Thyroid gland (tissue), 4 donors: ENCODE results near the gene CSF3R. TPM values are rescaled to one million over a fixed set of nuclear protein-coding genes. Genes with fewer than 3 reads are reported as not detected.
"Not testable (repeated sequence)": the region's sequence is repeated elsewhere in the genome, so short reads cannot be mapped to it uniquely, and the experiment has no call there.

Experiments
- DNase-seq, 2 donors: peaks; one replicate each; pipeline ENCODE4 v3.0.0-alpha.2; 2019
- H3K27ac ChIP-seq, 3 donors: fragments of 200-600 bp; sonication (generic); 1 replicate in 2 of 3; 2 replicates in 1 of 3; pipeline ENCODE4 v1.5.1; 2016 to 2019; ENCODE audit warnings: mild to moderate bottlenecking in 1 of 3, moderate library complexity in 1 of 3
- H3K27me3 ChIP-seq: fragments of 200-600 bp; sonication (generic); one replicate; pipeline ENCODE4 v1.5.1; 2019
- H3K36me3 ChIP-seq, 2 donors: fragments of 200-600 bp; sonication (generic); one replicate each; pipeline ENCODE4 v1.5.1; 2016 to 2019
- H3K4me1 ChIP-seq, 2 donors: fragments of 200-600 bp; sonication (generic); one replicate each; pipeline ENCODE4 v1.5.1; 2017 to 2019
- H3K4me3 ChIP-seq, 3 donors: fragments of 200-600 bp; sonication (generic); replicated peaks in 1 of 3; 1 replicate in 2 of 3; 2 replicates in 1 of 3; pipeline ENCODE4 v1.5.1; 2016; ENCODE audit warnings: mild to moderate bottlenecking in 1 of 3
- H3K9me3 ChIP-seq: fragments of 200-600 bp; sonication (generic); one replicate; pipeline ENCODE4 v1.5.1; 2017
- POLR2A ChIP-seq, 2 donors: fragments of 450-650 bp; IDR thresholded peaks; one replicate each; pipeline ENCODE4 v1.6.1; 2017; ENCODE audit warnings: antibody characterized with exemption in 2 of 2, mild to moderate bottlenecking in 2 of 2, moderate library complexity in 1 of 2
- WGBS, 2 donors: methylation state at CpG; one replicate each; pipeline ENCODE4 v1.1.5; 2017; 5-methylcytosine and 5-hydroxymethylcytosine counted together
- intact Hi-C: fragments of 100-400 bp; cut with DNase I; formaldehyde crosslinking; loops from one replicate; pipeline ENCODE4 v1.15.1; 2023
- total RNA-seq, 4 donors: library from RNA; depleted of rRNA; stranded (reverse); fragments of >200 nt; gene quantifications; one replicate each; pipeline ENCODE4 v1.2.3, GENCODE V29; 2016
- TF ChIP-seq, protein P1 (sequence below), 6 experiments: fragments of 200-600 bp in 3 of 6; fragments of 450-650 bp in 3 of 6; sonication (generic) in 3 of 6; IDR thresholded peaks; one replicate each; pipeline ENCODE4 v1.5.1; 2016 to 2019; ENCODE audit warnings: antibody characterized with exemption in 6 of 6, mild to moderate bottlenecking in 2 of 6, inconsistent platforms in 1 of 6, moderate library complexity in 1 of 6

Gene CSF3R
- total RNA-seq, 4 donors from 2014 or later: 3.5 to 7.9 (median 7.1) TPM

DNA sequence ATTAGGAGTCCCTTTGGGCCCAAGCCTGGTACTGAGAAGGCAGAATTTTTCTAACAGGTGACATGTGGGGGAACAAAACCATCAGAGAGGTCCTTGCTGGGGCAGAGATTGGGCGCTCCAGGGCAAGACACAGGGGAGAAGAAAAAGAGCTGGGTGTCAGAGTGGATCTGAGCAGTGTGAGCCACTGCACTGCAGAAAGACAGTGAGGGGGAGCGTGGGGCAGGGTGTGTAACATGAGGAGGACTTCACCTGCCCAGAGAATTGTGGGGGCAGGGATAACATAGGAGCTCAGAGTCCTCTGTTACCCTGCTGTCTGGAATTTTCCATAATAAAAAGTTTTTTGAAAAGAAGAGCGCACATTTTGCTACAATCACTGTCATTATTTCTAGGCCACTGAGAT, 25.5 kb upstream of the CSF3R start:
- no peak overlapping the region for H3K4me3 ChIP-seq
- H3K4me1 ChIP-seq: no peaks in the 10 kb centered on the region
- no peaks in the 10 kb centered on the region for H3K36me3 ChIP-seq
- TF ChIP-seq POLR2A (IDR thresholded peaks at IDR 0.05): no peak
- TF ChIP-seq, protein P1, sequence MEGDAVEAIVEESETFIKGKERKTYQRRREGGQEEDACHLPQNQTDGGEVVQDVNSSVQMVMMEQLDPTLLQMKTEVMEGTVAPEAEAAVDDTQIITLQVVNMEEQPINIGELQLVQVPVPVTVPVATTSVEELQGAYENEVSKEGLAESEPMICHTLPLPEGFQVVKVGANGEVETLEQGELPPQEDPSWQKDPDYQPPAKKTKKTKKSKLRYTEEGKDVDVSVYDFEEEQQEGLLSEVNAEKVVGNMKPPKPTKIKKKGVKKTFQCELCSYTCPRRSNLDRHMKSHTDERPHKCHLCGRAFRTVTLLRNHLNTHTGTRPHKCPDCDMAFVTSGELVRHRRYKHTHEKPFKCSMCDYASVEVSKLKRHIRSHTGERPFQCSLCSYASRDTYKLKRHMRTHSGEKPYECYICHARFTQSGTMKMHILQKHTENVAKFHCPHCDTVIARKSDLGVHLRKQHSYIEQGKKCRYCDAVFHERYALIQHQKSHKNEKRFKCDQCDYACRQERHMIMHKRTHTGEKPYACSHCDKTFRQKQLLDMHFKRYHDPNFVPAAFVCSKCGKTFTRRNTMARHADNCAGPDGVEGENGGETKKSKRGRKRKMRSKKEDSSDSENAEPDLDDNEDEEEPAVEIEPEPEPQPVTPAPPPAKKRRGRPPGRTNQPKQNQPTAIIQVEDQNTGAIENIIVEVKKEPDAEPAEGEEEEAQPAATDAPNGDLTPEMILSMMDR (IDR thresholded peaks at IDR 0.05): no peak
- 82 to 85% methylated on average over 3 of the region's 3 CpGs for WGBS, 2 donors
- intact Hi-C loops: no loop called here
- H3K27me3 ChIP-seq: no peaks in the 10 kb centered on the region
- H3K9me3 ChIP-seq: no peaks in the 10 kb centered on the region
- H3K27ac ChIP-seq: no peak overlapping the region
- no peak for DNase-seq

DNA sequence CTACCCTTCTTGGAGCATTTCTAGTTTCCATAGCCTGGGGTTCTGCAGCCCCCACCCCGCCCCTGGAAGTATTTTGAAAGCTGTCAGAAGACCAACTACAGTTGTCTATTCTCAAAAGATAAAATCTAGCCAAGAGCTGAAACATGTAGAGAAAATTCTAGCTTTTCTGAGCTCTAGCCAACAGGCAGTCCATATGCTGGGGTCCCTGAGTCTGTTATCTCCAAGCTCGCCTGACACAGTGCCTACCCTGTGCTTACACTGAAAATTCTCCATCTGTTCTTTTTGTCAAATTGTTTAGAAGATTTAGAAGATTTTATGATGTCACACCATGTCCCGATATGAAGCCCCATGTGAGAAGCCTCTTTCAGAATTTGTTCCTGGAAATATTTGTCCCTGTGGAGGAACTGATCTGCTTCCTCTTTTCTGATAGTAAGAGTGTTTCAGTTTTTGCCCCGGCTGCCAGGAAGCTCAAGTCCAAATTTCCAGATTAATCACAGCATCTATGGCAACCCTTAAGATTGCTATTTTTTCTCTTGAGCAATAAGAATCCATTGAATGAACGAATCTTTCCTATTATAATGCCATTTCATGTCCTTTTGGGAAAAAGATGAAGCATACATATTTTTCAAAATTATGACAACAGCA, 23.7 kb upstream of the CSF3R start:
- no peak overlapping the region for H3K27ac ChIP-seq
- H3K36me3 ChIP-seq: no peaks in the 10 kb centered on the region
- intact Hi-C loops: no loop called here
- no peak overlapping the region for H3K4me3 ChIP-seq
- H3K27me3 ChIP-seq: no peaks in the 10 kb centered on the region
- TF ChIP-seq POLR2A (IDR thresholded peaks at IDR 0.05): no peak
- TF ChIP-seq, protein P1 (IDR thresholded peaks at IDR 0.05): no peak
- no peak for DNase-seq
- 72% methylated on average over 5 of the region's 5 CpGs for WGBS, 2 donors
- H3K4me1 ChIP-seq: no peaks in the 10 kb centered on the region
- no peaks in the 10 kb centered on the region for H3K9me3 ChIP-seq

DNA sequence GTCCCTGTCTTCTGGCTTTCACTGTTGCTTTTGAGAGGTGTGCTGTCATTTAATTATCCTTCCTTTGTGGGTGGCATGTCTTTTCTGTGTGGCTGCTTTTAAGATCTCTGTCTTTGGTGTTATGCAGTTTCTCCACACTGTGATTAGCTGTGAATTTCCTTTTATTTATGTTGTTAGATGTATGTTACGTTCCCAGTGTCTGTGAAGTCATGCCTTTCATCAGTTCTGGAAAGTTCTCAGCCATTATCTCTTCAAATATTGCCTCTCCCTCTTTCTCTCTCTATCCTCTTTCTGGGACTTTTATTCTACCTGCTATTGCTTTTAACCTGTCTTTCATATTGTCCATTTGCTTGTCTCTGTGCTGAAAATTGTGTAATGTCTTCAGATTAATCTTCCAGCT, 21.0 kb upstream of the CSF3R start:
- no peak for TF ChIP-seq POLR2A (IDR thresholded peaks at IDR 0.05)
- Histone ChIP-seq H3K9me3 (no peaks in the 10 kb centered on the region), H3K36me3 (no peaks in the 10 kb centered on the region), H3K4me3 (no peak overlapping the region), H3K27ac (no peak overlapping the region), H3K27me3 (no peaks in the 10 kb centered on the region), H3K4me1 (no peaks in the 10 kb centered on the region)
- intact Hi-C loops: no loop called here
- DNase-seq: no peak
- WGBS, 2 donors: 67 to 72% methylated on average over 1 of the region's 1 CpG

DNA sequence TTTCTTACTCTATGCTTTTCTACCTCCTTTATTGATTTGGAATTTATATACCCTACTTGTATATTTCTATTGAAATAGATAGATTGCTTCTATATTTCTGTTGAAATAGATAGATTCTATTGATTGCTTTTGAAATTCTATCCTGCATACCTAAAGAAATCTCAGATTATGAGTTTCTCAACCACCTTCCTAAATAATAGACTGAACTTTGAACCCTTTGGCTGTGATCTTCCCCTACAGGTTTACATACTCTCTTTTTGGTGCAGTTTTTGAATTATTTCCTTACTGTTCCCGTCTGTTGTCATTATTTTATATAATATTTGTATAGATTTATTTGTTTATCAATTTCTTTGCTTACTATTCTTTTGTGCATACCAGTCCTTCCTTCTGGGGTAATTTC, 20.4 kb upstream of the CSF3R start:
- Histone ChIP-seq H3K36me3 (no peaks in the 10 kb centered on the region), H3K4me3 (no peak overlapping the region), H3K27me3 (no peaks in the 10 kb centered on the region), H3K27ac (no peak overlapping the region), H3K9me3 (no peaks in the 10 kb centered on the region), H3K4me1 (no peaks in the 10 kb centered on the region)
- no peak for DNase-seq
- intact Hi-C loops: no loop called here
- TF ChIP-seq, protein P1 (IDR thresholded peaks at IDR 0.05): no peak
- no peak for TF ChIP-seq POLR2A (IDR thresholded peaks at IDR 0.05)
- WGBS, 2 donors: 81 to 84% methylated on average over 1 of the region's 1 CpG

DNA sequence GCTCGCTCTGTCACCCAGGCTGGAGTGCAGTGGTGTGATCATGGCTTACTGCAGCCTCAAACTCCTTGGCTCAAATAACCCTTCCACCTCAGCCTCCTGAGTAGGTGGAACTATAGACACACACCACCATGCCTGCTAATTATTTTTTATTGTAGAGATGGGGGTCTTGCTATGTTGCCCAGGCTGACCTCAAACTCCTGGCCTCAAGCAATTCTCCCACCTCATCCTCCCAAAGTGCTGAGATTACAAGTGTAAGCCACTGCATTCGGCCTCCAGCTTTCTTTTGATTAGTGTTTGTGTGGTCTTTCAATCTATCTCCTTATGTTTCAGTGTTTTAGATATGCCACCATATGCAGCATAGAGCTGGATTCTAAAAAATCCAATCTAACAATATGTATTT, 19.9 kb upstream of the CSF3R start:
- WGBS, 2 donors: 77 to 89% methylated on average over 2 of the region's 2 CpGs

DNA sequence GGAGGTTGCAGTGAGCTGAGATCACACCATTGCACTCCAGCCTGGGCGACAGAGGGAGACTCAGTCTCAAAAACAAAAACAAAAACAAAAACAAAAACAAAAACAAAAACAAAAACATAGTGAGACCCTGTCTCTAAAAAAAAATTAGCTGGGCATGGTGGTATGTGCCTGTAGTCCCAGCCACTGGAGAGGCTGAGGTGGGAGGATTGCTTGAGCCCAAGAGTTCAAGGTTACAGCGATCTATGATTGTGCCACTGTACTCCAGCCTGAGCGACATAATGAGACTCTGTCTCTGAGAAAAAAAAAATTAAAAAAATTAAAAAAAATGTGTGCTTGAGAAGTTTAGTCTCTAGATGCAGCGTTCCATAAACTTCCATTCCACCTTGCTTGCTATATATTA, 19.2 kb upstream of the CSF3R start:
- H3K4me3 ChIP-seq, H3K4me1 ChIP-seq, DNase-seq, H3K9me3 ChIP-seq, intact Hi-C loops, H3K36me3 ChIP-seq, H3K27me3 ChIP-seq, H3K27ac ChIP-seq: not testable (repeated sequence)
- 86 to 91% methylated on average over 4 of the region's 4 CpGs for WGBS, 2 donors

More for the DNA sequence above, 19.9 kb upstream of the CSF3R start:
- intact Hi-C loops: no loop called here
- H3K9me3 ChIP-seq: no peaks in the 10 kb centered on the region
- H3K27me3 ChIP-seq: no peaks in the 10 kb centered on the region
- no peak overlapping the region for H3K27ac ChIP-seq
- no peaks in the 10 kb centered on the region for H3K36me3 ChIP-seq
- DNase-seq: no peak
- no peak overlapping the region for H3K4me3 ChIP-seq
- H3K4me1 ChIP-seq: no peaks in the 10 kb centered on the region
- TF ChIP-seq, protein P1 (IDR thresholded peaks at IDR 0.05): no peak
- TF ChIP-seq POLR2A (IDR thresholded peaks at IDR 0.05): no peak
